Measurements from ENCODE around the gene TMEM121B. TPM values are rescaled to one million over a fixed set of nuclear protein-coding genes. Genes with fewer than 3 reads are reported as not detected.

TMEM121B gene
- total RNA-seq, 3 donors from 2014 or later: 0.09 to 0.58 (median 0.54) TPM

- no peak for TF ChIP-seq CTCF (IDR thresholded peaks at IDR 0.05)
- no peaks in the 10 kb centered on the region for H3K9me3 ChIP-seq
- H3K4me1 ChIP-seq (ENCODE audit: low read depth): peaks cover 18% of the 10 kb centered on the region
- H3K36me3 ChIP-seq (ENCODE audit: low read depth): no peaks in the 10 kb centered on the region
- ATAC-seq (peak; percentile 64), DNase-seq (peak; percentile 66 to 78 (median 76))
- intact Hi-C loops (cut with DNase I, micrococcal nuclease): no loop called here
- H3K4me3 ChIP-seq: peak overlapping the region; percentile 42
Observed at GRCh38 chr22:17159504-17159951, 38.4 kb upstream of the TMEM121B start.

GRCh38 chr22:17158568-17159503 is 37.7 kb upstream of the TMEM121B start, which contains the start of gene HDHD5:
Gene HDHD5 (minus strand): TSS chr22:17159277. CDS start chr22:17159251, 26 bp downstream.
- peaks cover 18% of the 10 kb centered on the region for H3K4me1 ChIP-seq (ENCODE audit: low read depth)
- no peaks in the 10 kb centered on the region for H3K9me3 ChIP-seq
- DNase-seq (peak; percentile 93 to 95 (median 94)), ATAC-seq (peak; percentile 94)
- no peaks in the 10 kb centered on the region for H3K36me3 ChIP-seq (ENCODE audit: low read depth)
- peak within 1 kb of the TSS; percentile 42 for H3K4me3 ChIP-seq
- no peak for TF ChIP-seq CTCF (IDR thresholded peaks at IDR 0.05)
- intact Hi-C loops (cut with DNase I, micrococcal nuclease): no loop called here

- peak overlapping the region; percentile 42 for H3K4me3 ChIP-seq
- ATAC-seq: no peak
- H3K36me3 ChIP-seq (ENCODE audit: low read depth): no peaks in the 10 kb centered on the region
- no peak for DNase-seq
- H3K4me1 ChIP-seq (ENCODE audit: low read depth): peaks cover 24% of the 10 kb centered on the region
- no peaks in the 10 kb centered on the region for H3K9me3 ChIP-seq
- TF ChIP-seq CTCF (IDR thresholded peaks at IDR 0.05): no peak
- intact Hi-C loops (cut with DNase I, micrococcal nuclease): no loop called here
Observed at GRCh38 chr22:17158176-17158567, 37.0 kb upstream of the TMEM121B start.

GRCh38 chr22:17157714-17158113 is 36.6 kb upstream of the TMEM121B start:
- no peak for ATAC-seq
- Histone ChIP-seq H3K4me1 (ENCODE audit: low read depth) (peaks cover 29% of the 10 kb centered on the region), H3K9me3 (no peaks in the 10 kb centered on the region), H3K4me3 (no peak overlapping the region), H3K36me3 (ENCODE audit: low read depth) (no peaks in the 10 kb centered on the region)
- no peak for TF ChIP-seq CTCF (IDR thresholded peaks at IDR 0.05)
- intact Hi-C loops (cut with DNase I, micrococcal nuclease): no loop called here
- DNase-seq: no peak

- no peak for ATAC-seq
- Histone ChIP-seq H3K36me3 (ENCODE audit: low read depth) (no peaks in the 10 kb centered on the region), H3K4me3 (no peak overlapping the region), H3K4me1 (ENCODE audit: low read depth) (peaks cover 35% of the 10 kb centered on the region), H3K9me3 (no peaks in the 10 kb centered on the region)
- no peak for DNase-seq
- intact Hi-C loops (cut with DNase I, micrococcal nuclease): no loop called here
- TF ChIP-seq CTCF (IDR thresholded peaks at IDR 0.05): no peak
Observed at GRCh38 chr22:17155941-17156340, 34.8 kb upstream of the TMEM121B start.

Data from mucosa of descending colon (tissue), 3 donors.